ENCODE measurements around the gene KHDC3L. TPM values are rescaled to one million over a fixed set of nuclear protein-coding genes. Genes with fewer than 3 reads are reported as not detected.

The KHDC3L gene, protein sequence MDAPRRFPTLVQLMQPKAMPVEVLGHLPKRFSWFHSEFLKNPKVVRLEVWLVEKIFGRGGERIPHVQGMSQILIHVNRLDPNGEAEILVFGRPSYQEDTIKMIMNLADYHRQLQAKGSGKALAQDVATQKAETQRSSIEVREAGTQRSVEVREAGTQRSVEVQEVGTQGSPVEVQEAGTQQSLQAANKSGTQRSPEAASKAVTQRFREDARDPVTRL
- not detected in 2 replicates for total RNA-seq (2014; rRNA removed; shearing (Covaris generic))

GRCh38 chr6:73362358-73362757 lies at the start of gene KHDC3L:
Gene KHDC3L, plus strand, starts transcription at chr6:73362658. Its CDS starts 72 bp downstream, at chr6:73362730.

DNA sequence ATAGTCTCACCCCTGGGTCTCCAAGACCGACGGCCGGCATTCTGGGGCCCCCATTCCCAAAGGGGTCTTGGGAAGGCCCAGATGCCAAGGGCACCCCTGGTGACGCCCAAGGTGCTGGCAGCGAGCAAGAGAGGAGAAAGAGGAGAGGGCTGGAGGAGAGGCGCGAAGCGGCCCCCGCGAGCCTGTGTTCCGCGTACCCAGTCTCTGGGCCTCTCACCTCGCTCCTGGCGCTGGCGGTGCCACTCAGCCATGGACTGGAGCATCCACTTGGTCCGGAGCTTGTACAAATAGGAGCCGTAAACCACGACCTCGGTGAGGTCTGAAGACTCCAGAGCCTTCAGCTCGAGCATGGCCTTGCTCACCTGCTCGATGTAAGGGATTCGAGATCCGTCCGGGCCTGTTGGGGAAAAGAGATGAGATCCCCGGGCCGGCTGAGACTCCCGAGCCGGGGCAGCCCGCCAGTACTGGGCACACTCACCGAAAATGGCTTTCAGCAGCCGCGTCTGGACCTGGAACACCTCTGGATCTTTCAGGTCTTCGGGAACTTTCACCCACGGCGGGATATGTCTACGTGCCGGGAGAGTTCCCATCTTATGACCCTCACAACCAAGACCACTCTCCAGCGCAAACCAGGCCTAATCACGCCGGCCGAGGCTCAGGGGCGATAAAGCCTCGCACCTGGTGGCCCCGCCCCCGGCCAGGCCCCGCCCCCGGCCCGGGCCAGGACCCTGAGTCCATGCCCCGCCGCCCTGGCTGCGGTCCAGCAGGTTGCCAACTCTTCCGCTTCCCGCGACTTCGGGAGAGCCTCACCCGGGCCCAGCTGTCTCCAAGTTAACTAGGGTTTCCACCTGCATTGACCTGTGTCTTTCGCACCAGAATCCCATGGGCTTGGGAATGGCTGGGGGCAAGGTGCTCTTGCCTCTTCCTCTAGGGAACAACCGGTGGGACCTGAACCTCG lies 8.5 kb upstream of the KHDC3L start, which contains the start of gene DPPA5:
Gene DPPA5 (minus strand): TSS at position 641 of the 958 bp plus-strand sequence. CDS start 51 bp downstream, at position 590.

DNA sequence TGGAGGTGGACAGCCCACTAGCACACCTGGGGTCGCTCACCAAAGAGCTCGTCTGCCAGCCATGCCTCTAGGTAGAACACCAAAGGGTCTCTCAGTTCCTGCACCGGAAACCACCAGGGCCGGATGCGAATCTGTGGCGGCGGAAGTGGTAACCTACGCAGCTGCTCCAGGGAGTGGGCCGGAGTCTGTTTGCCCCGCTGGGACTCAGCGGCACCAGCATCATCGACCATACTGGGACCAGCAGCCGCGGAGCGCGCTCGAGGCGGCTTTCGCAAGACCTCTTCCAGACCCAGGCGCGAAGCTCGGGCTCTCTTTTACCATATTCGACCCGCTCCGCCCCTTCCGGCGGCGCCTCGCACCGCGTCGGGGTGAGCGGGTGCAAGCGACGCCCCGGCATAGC lies 7.1 kb downstream of the KHDC3L start, which contains the start of gene OOEP:
Gene OOEP (minus strand): TSS at position 335 of the 400 bp plus-strand sequence. CDS start 105 bp downstream, at position 230.

DNA sequence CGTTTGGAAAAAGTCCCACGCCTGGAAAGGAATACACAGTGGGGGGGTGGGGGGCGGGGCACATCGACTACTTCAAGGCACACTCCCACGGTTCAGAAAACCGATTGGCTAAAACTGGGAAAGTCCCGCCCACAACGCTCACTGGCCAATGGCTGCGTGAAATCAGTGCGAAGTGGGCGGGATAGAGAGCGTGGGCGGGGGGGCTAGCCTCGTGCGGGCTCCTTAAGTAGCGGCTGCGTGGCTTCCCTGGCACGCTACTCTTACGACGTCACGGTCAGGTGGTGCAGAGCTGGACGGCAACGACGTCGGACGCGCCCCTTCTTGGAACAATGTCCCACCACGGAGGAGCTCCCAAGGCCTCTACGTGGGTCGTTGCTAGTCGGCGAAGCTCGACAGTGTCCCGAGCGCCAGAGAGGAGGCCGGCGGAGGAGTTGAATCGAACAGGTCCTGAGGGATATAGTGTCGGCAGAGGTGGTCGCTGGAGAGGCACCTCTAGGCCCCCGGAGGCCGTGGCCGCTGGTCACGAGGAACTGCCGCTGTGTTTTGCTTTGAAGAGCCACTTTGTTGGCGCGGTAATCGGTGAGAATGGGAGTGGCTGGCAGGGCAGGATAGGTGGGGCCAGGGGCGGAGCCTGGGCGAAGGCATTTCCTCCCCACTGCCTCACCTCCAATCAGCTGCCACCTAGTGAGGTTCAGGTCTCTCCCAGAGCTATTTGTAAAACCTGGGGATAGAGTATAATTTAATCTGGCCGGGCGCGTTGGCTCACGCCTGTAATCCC lies 32.3 kb downstream of the KHDC3L start, which contains the start of gene DDX43:
Gene DDX43 (plus strand): TSS at position 252 of the 778 bp plus-strand sequence. CDS start 78 bp downstream, at position 330.

Small RNA genes lying within 50 kb of the gene (small RNA-seq; reads per million reads assigned to genes)
- 2.2 reads per million, percentile 75 among the genes with 10 or more reads in this experiment for gene RPL39P3

Other genes with a start within 250 kb of the KHDC3L start
- gene KHDC1L, start 137.2 kb upstream of the KHDC3L start, total RNA-seq (2014; rRNA removed; shearing (Covaris generic)), result not detected in 2 replicates
- gene KHDC1, start 99.5 kb upstream of the KHDC3L start, total RNA-seq (2014; rRNA removed; shearing (Covaris generic)), result not detected in 2 replicates
- gene DPPA5, start 8.4 kb upstream of the KHDC3L start, total RNA-seq (2014; rRNA removed; shearing (Covaris generic)), result not detected in 2 replicates
- not detected in 2 replicates for gene OOEP, start 7.2 kb downstream of the KHDC3L start, total RNA-seq (2014; rRNA removed; shearing (Covaris generic))
- not detected in 2 replicates for gene DDX43, start 32.2 kb downstream of the KHDC3L start, total RNA-seq (2014; rRNA removed; shearing (Covaris generic))
- 0.03 TPM in 1 of 2 replicates, not detected in the other for gene CGAS, start 89.6 kb downstream of the KHDC3L start, total RNA-seq (2014; rRNA removed; shearing (Covaris generic))
- gene MTO1, start 99.1 kb downstream of the KHDC3L start, total RNA-seq (2014; rRNA removed; shearing (Covaris generic)), result 19.1 and 26.3 TPM in 2 replicates
- 8,479 and 9,610 TPM in 2 replicates for gene EEF1A1, start 158.4 kb downstream of the KHDC3L start, total RNA-seq (2014; rRNA removed; shearing (Covaris generic))

All from A375 (cell line).